Uterus (tissue), 2 donors: Measurements from ENCODE around the gene RIMS3.

Source experiments
- CTCF ChIP-seq, 4 experiments: fragments of 200-600 bp in 2 of 4; fragments of 450-650 bp in 2 of 4; sonication (generic) in 2 of 4; IDR thresholded peaks; one replicate each; pipeline ENCODE4 v1.5.1; 2016 to 2019; ENCODE audit warnings: antibody characterized with exemption in 4 of 4, mild to moderate bottlenecking in 2 of 4, moderate library complexity in 1 of 4
- POLR2A ChIP-seq, 2 donors: fragments of 450-650 bp; IDR thresholded peaks; one replicate each; pipeline ENCODE4 v1.6.1; 2016; ENCODE audit warnings: antibody characterized with exemption in 2 of 2, mild to moderate bottlenecking in 1 of 2, moderate library complexity in 1 of 2

- TF ChIP-seq CTCF (IDR thresholded peaks at IDR 0.05) (no peak), POLR2A (IDR thresholded peaks at IDR 0.05) (no peak)
Observed at GRCh38 chr1:40588586-40588985, 76.9 kb downstream of the RIMS3 start.
